ENCODE data around the gene AGA. TPM values are rescaled to one million over a fixed set of nuclear protein-coding genes. Genes with fewer than 3 reads are reported as not detected.

The AGA gene
- total and polyA plus RNA-seq, 2 of the 4 experiments (the other 2 are of a cell fraction): 26.3 to 38.5 TPM

- intact Hi-C loops (cut with micrococcal nuclease) (no loop called here), dilution Hi-C loops (cut with HindIII; ENCODE audit: low sequenced_read_pairs, unreplicated experiment) (no loop called here), in situ Hi-C loops (cut with MboI; ENCODE audit: low sequenced_read_pairs) (no loop called here)
- Histone ChIP-seq H3K18ac (ENCODE audit: low read depth, low read length) (no peak overlapping the region), H2BK5ac (ENCODE audit: low read depth, low read length, poor library complexity, severe bottlenecking) (no peak overlapping the region), H2BK20ac (ENCODE audit: low read depth, low read length) (no peak overlapping the region), H3K9me1 (ENCODE audit: insufficient read depth, low read length) (no peaks in the 10 kb centered on the region), H4K5ac (ENCODE audit: low read depth, low read length) (no peak overlapping the region), H2BK120ac (ENCODE audit: low read depth, low read length) (no peak overlapping the region), H3K4me3 (ENCODE audit: insufficient read depth, low read depth, low read length) (no peak overlapping the region), H3K4me1 (ENCODE audit: control insufficient read depth, insufficient read depth, low read length) (no peaks in the 10 kb centered on the region), H4K20me1 (ENCODE audit: insufficient read depth, low read length) (no peaks in the 10 kb centered on the region), H2AK9ac (replicated peaks; ENCODE audit: low read depth, low read length, poor library complexity) (no peak overlapping the region), H2AFZ (replicated peaks; ENCODE audit: low read length, poor library complexity) (no peak overlapping the region), H3K23ac (ENCODE audit: low read depth, low read length) (no peak overlapping the region), H3K36me3 (ENCODE audit: control insufficient read depth, insufficient read depth, low read length) (no peaks in the 10 kb centered on the region), H4K91ac (ENCODE audit: insufficient read depth, low read depth, low read length) (no peak overlapping the region), H2AK5ac (ENCODE audit: low read depth, low read length) (no peak overlapping the region), H3K14ac (replicated peaks; ENCODE audit: low read depth, low read length) (no peak overlapping the region), H3K4me2 (ENCODE audit: low read depth, low read length) (no peak overlapping the region), H3K27ac (ENCODE audit: insufficient read depth, low read length) (no peak overlapping the region), H3K9me3 (ENCODE audit: control insufficient read depth, insufficient read depth, low read length) (no peaks in the 10 kb centered on the region), H3K4ac (ENCODE audit: low read depth, low read length) (no peak overlapping the region), H3K27me3 (ENCODE audit: control insufficient read depth, insufficient read depth, low read length) (no peaks in the 10 kb centered on the region), H4K8ac (ENCODE audit: low read depth in 2 of 2, low read length in 2 of 2) (no peak overlapping the region), H3K79me1 (ENCODE audit: low read depth in 1 of 2, low read length in 2 of 2) (no peaks in the 10 kb centered on the region), H2BK15ac (ENCODE audit: low read depth, low read length) (no peak overlapping the region), H3K9ac (ENCODE audit: low read depth, low read length) (no peak overlapping the region), H3K56ac (ENCODE audit: extremely low read depth, insufficient read depth, low read length) (no peak overlapping the region)
- DNase-seq (no peak), ATAC-seq (ENCODE audit: low read depth) (no peak)
- no TSS peak for BruUV-seq (replicated peaks)
- CTCF ChIA-PET: no interaction called here
- whole genome bisulfite sequencing, 2 experiments (ENCODE audit: extremely low coverage in 2 of 2, insufficient read length in 1 of 2): 95% methylated on average over 9 of the region's 25 CpGs; no CpG with 5 or more reads in 1 of the 2 experiments
- POLR2A ChIA-PET (ENCODE audit: unreplicated experiment): no interaction called here
- TF ChIP-seq ELK1 (IDR thresholded peaks at IDR 0.05; ENCODE audit: borderline replicate concordance, low read depth, low read length) (no peak), RFX5 (IDR thresholded peaks at IDR 0.05; ENCODE audit: low read depth, low read length) (no peak), CTCF (conservative IDR thresholded peaks at IDR 0.05; ENCODE audit: low read depth, low read length) (no peak), MAZ (IDR thresholded peaks at IDR 0.05; ENCODE audit: borderline replicate concordance, low read depth, low read length) (no peak), RCOR1 (IDR thresholded peaks at IDR 0.05; ENCODE audit: insufficient replicate concordance, low read length) (no peak), RAD21 (IDR thresholded peaks at IDR 0.05; ENCODE audit: low read length) (no peak), CEBPB (IDR thresholded peaks at IDR 0.05; ENCODE audit: low read depth, low read length) (no peak), BHLHE40 (IDR thresholded peaks at IDR 0.05; ENCODE audit: low read depth, low read length) (no peak), NFE2L2 (IDR thresholded peaks at IDR 0.05; ENCODE audit: low read depth, low read length) (no peak), MXI1 (IDR thresholded peaks at IDR 0.05; ENCODE audit: borderline replicate concordance, low read depth, low read length) (no peak), SMC3 (IDR thresholded peaks at IDR 0.05; ENCODE audit: low read depth, low read length) (no peak), MAFK (IDR thresholded peaks at IDR 0.05; ENCODE audit: low read depth, low read length) (no peak), USF2 (IDR thresholded peaks at IDR 0.05; ENCODE audit: low read depth, low read length) (no peak), CHD1 (IDR thresholded peaks at IDR 0.05; ENCODE audit: low read depth, low read length) (no peak), POLR2A (IDR thresholded peaks at IDR 0.05; ENCODE audit: low read depth, low read length) (no peak), FOS (IDR thresholded peaks at IDR 0.05; ENCODE audit: low read depth, low read length) (no peak)
Measured at GRCh38 chr4:177408023-177408422, 34.2 kb downstream of the AGA start.
